ENCODE results near the gene ATP2A2.
"Not testable (repeated sequence)": the region's sequence is repeated elsewhere in the genome, so short reads cannot be mapped to it uniquely, and the experiment has no call there.

The ATP2A2 gene

DNA sequence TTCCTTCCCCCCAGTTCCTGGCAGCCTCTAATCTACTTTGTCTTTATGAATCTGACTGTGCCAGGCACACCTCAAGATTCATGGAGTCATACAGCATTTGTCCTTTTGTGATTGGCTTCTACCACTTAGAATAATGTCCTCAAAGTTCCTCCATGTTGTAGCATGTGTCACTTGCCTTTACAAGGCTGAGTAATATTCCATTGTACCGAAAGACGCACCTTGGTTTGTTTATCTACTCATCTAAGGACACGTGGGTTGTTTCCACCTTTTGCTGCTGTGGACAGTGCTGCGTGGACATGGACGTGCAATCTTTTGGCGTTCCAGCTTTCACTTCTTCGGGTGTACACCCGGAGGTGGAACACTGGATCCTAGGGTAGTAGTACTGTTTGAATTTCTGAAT, 88.9 kb downstream of the ATP2A2 start:
- no peak for DNase-seq (ENCODE audit: low spot score)

DNA sequence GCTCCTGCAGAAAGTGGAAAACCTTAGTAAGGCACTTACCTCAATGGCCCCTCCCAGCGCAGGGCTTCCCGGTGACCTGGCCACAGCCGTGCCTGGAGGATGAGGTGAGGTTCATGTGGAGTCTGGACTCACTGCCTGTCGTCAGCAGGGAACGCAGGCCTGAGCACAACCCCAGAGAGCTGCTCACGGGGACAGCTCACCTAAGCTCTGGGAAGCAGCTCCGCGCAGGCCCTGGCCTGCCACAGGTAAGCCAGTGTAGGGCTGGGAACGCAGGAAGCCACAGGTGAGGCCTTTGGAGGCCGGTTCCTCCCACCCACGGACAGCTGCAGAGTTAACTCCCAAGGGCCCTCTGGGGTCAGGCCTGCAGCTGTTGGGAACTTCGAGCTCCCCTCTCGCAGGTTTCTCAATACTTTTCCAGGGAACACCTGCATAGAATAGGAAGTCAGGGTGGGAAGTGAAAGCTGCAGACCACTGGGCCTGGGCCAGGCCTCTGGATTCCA, 89.7 kb downstream of the ATP2A2 start:
- DNase-seq (ENCODE audit: low spot score) = no peak

DNA sequence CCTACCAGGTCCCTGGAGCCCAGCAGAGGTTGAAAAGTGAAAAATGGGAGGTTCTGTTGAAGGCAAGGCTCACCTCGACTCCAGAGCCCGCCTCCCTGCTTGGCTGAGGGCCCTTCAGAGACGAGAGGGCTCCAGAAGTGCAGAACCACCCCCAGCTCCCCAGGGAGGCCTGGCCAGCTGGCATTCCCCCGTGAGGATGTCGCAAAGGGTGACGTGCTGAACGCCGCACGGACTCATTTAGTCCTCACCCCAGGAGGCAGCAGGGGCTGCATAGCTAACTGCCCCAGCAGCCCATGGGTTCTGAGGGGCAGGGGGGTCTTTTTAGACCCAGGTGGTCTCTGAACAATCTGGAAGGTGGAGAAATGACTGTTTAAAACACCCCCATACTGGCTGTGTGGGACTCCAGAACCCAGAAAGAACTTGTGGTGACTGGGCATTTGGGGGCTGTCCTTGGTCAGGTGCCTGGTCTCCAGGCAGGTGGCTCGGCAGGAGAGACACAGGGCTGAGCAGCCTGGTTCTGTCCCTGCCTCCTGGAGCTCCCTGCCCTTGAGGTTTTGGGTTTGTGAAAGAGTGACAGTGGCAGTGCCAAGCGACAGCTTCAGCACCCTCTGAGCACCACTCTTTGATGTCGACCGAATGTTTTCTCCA, 90.5 kb downstream of the ATP2A2 start:
- no peak for DNase-seq (ENCODE audit: low spot score)

GRCh38 chr12:110372056-110372425, 91.0 kb downstream of the ATP2A2 start:
- no peak for DNase-seq (ENCODE audit: low spot score)

DNA sequence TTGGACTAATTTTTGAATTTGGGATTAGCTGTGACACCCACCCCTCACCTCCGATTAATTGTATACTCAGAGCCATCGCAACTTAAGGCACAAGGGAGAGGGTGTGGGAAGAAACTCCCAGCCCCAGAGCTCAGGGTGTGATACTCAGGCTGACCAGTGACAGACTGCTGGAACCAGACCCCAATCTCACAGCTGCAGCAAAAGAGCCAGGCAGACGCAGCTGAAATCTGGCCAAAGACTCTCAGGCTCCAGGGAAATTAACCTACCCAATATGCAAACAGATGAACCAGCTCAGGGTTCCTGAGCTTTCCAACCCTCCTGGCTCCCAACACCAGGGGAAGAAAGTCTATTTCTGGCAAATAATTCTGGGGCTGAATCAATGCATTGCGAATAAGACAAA, 92.0 kb downstream of the ATP2A2 start:
- DNase-seq (ENCODE audit: low spot score) = no peak

DNA sequence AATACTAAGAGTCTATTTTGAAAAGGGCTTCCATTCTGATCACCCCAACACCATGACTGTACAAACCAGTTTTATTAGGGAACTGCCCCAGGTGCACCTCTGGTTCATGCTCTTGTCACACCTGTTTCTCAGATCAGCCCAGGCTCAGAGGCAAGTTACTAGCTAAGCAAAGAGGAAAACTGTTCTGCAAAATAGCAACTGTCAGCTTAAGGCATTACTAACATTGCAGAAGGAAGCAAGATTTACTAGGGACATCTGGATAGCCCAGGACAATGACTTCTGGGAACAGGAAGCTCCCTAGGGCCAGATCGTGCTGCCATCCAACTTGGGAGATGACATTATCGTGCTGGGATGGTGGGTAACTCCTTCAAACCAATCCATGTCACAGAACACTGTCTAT, 92.4 kb downstream of the ATP2A2 start:
- DNase-seq (ENCODE audit: low spot score) = no peak

DNA sequence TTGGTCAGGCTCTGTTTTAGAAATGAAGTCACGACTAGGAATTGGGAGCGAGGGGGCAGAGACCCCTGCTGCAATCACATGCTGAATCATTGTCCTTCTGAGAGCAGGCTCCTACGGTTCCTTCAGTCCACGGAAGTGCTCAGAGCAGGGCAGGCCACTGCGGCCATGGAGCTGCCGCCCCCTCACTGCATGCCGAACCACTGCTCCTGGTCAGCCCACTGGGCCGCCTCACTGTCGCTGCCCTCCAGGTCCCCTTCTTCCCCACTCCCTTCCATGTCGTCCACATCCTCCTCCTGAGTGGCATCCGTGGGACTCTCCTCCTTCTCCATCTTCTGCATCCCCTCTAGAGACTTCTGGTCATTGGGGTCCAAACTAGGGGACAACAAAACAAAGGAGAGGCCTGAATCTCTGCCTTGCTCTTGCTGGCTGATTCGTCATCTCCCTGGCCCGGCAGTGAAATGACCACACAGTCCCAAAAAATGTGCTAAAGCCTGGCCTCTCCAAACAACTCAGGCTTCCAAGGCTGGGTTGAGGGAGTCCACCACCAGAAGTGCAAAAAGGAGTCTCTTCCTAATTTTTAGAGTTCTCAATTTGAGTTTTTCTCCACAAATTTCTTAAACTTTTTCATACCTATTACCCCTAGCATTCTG, 93.0 kb downstream of the ATP2A2 start:
- DNase-seq (ENCODE audit: low spot score) = no peak

- DNase-seq (ENCODE audit: low spot score) = not testable (repeated sequence)
These were observed 97.2 kb downstream of the ATP2A2 start for GRCh38 chr12:110378131-110378790.

DNA sequence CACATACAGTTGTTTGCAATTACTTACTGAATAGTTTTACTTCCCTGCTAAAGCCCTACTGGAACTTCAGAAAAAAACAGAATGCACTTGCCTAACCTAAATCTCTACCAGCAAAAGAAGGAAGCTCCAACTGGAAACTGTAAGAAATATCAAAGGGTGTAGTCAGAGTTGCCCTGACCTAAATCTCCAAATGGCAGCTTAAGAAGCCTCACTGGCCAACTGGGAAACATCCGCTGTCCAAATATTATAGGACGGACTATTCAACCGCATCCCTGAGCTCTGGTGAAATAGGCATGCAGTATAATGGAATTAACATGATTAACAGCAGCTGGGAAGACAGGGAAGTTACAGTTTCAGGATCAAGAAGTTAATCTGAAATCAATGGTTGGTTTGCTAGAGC, 98.2 kb downstream of the ATP2A2 start:
- DNase-seq (ENCODE audit: low spot score) = no peak

- no peak for DNase-seq (ENCODE audit: low spot score)
These were observed 98.6 kb downstream of the ATP2A2 start for GRCh38 chr12:110379631-110380030.

- no peak for DNase-seq (ENCODE audit: low spot score)
These were observed 101.6 kb downstream of the ATP2A2 start for GRCh38 chr12:110382683-110383082.

Data from AG08395 (cell line).